ENCODE measurements around the gene MRPL12. TPM values are rescaled to one million over a fixed set of nuclear protein-coding genes. Genes with fewer than 3 reads are reported as not detected.

MRPL12 gene
- total and polyA plus RNA-seq, 2 of the 13 experiments (the other 11 are each of a cell fraction or from before 2014, with no cell fraction given) = 39.1 to 94.1 TPM

DNA sequence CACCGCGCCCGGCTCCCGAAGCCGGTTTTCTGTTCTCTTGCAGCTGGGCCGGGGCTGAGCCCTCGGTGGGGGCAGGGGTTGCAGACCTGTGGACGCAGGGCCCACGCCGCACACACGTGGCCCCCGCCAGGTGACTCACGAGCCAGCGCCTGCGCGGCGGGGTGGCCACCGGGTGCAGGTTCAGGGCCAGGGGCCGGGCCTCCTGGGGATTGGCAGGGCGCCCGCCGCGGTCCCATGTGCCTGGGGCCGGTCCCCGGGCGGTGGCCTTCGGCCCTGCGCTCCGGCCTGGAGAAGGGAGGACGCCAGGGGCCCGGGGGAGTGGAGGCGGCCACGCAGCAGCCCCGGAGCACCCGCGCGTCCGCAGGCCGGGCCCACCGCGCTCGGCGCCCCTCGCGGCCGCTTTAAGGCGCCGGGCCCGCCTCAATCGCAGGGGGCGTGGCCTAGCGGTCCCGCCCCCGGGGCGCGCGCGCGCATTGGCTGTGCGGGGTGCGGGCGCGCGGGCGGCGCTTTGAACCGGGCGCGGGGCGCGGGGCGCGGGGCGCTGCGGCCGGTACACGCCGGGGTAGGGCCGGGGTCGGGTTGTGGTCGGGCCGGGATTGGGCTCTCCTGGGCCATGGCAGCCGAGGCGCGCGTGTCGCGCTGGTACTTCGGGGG, 8.8 kb downstream of the MRPL12 start, which contains the start of gene SLC25A10 (continued):
- TF ChIP-seq ZNF432 (CRISPR knock-in tag; IDR thresholded peaks at IDR 0.05; ENCODE audit: borderline replicate concordance) = 0 out of 2 replicates have a peak, but pooled peaks have one; percentile 31
- no peak for TF ChIP-seq PCBP2 (optimal IDR thresholded peaks at IDR 0.05; ENCODE audit: low read depth, low read length, poor library complexity, severe bottlenecking)
- TF ChIP-seq RXRA (CRISPR knock-in tag; IDR thresholded peaks at IDR 0.05) = peak; percentile 92
- peak; percentile 88 for TF ChIP-seq MED8 (CRISPR knock-in tag; IDR thresholded peaks at IDR 0.05; ENCODE audit: insufficient replicate concordance)
- TF ChIP-seq, protein P1, sequence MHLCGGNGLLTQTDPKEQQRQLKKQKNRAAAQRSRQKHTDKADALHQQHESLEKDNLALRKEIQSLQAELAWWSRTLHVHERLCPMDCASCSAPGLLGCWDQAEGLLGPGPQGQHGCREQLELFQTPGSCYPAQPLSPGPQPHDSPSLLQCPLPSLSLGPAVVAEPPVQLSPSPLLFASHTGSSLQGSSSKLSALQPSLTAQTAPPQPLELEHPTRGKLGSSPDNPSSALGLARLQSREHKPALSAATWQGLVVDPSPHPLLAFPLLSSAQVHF (CRISPR knock-in tag; IDR thresholded peaks at IDR 0.05) = peak; percentile 98
- TF ChIP-seq NR2F1 (CRISPR knock-in tag; IDR thresholded peaks at IDR 0.05) = peak; percentile 57 to 67; a peak in 3 of 4 replicates
- peak; percentile 96; the same call in 1 of the 2 replicates for TF ChIP-seq RFXAP (CRISPR knock-in tag; IDR thresholded peaks at IDR 0.05; ENCODE audit: borderline replicate concordance)
- peak; percentile 97 for TF ChIP-seq HDAC1 (CRISPR knock-in tag; IDR thresholded peaks at IDR 0.05)
- TF ChIP-seq DNMT1 (CRISPR knock-in tag; IDR thresholded peaks at IDR 0.05) = peak; percentile 81
- TF ChIP-seq RXRB (CRISPR knock-in tag; IDR thresholded peaks at IDR 0.05; ENCODE audit: borderline replicate concordance) = peak; percentile 91
- TF ChIP-seq, protein P2, sequence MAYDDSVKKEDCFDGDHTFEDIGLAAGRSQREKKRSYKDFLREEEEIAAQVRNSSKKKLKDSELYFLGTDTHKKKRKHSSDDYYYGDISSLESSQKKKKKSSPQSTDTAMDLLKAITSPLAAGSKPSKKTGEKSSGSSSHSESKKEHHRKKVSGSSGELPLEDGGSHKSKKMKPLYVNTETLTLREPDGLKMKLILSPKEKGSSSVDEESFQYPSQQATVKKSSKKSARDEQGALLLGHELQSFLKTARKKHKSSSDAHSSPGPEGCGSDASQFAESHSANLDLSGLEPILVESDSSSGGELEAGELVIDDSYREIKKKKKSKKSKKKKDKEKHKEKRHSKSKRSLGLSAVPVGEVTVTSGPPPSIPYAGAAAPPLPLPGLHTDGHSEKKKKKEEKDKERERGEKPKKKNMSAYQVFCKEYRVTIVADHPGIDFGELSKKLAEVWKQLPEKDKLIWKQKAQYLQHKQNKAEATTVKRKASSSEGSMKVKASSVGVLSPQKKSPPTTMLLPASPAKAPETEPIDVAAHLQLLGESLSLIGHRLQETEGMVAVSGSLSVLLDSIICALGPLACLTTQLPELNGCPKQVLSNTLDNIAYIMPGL (CRISPR knock-in tag; IDR thresholded peaks at IDR 0.05; ENCODE audit: borderline replicate concordance in 1 of 2, low read depth in 1 of 2) = peak in 1 of 2 experiments; percentile 92; a peak in 1 of 4 replicates
- peak; percentile 99 for TF ChIP-seq IKZF4 (CRISPR knock-in tag; IDR thresholded peaks at IDR 0.05; ENCODE audit: borderline replicate concordance, low read depth, not compliant biosample characterization)
- peak; percentile 93 for TF ChIP-seq ZFP90 (CRISPR knock-in tag; IDR thresholded peaks at IDR 0.05; ENCODE audit: borderline replicate concordance)
- peak; percentile 89 for TF ChIP-seq ZFX (CRISPR knock-in tag; IDR thresholded peaks at IDR 0.05; ENCODE audit: low read depth)
- peak; percentile 87; the same call in 1 of the 2 replicates for TF ChIP-seq JUNB (CRISPR knock-in tag; IDR thresholded peaks at IDR 0.05; ENCODE audit: borderline replicate concordance)
- TF ChIP-seq ZKSCAN8 (CRISPR knock-in tag; IDR thresholded peaks at IDR 0.05; ENCODE audit: borderline replicate concordance) = peak; percentile 88; the same call in 1 of the 2 replicates
- peak; percentile 71; the same call in 1 of the 2 replicates for TF ChIP-seq ZNF737 (CRISPR knock-in tag; IDR thresholded peaks at IDR 0.05; ENCODE audit: borderline replicate concordance)
- TF ChIP-seq ZNF224 (CRISPR knock-in tag; IDR thresholded peaks at IDR 0.05) = peak; percentile 95
- TF ChIP-seq MIER2 (CRISPR knock-in tag; IDR thresholded peaks at IDR 0.05) = peak; percentile 83
- TF ChIP-seq, protein P3, sequence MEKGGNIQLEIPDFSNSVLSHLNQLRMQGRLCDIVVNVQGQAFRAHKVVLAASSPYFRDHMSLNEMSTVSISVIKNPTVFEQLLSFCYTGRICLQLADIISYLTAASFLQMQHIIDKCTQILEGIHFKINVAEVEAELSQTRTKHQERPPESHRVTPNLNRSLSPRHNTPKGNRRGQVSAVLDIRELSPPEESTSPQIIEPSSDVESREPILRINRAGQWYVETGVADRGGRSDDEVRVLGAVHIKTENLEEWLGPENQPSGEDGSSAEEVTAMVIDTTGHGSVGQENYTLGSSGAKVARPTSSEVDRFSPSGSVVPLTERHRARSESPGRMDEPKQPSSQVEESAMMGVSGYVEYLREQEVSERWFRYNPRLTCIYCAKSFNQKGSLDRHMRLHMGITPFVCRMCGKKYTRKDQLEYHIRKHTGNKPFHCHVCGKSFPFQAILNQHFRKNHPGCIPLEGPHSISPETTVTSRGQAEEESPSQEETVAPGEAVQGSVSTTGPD (CRISPR knock-in tag; IDR thresholded peaks at IDR 0.05) = 0 out of 2 replicates have a peak, but pooled peaks have one; percentile 44
- 0 out of 2 replicates have a peak, but pooled peaks have one; percentile 82 for TF ChIP-seq DMTF1 (CRISPR knock-in tag; IDR thresholded peaks at IDR 0.05)
- peak; percentile 84 for TF ChIP-seq ZNF768 (CRISPR knock-in tag; IDR thresholded peaks at IDR 0.05)

All from HepG2 (cell line).